Fibroblast of peridontal ligament (primary cell): ENCODE results near the gene KANTR.

Experiments
- DNase-seq: peaks from one replicate; pipeline ENCODE4 v3.0.0-alpha.2; 2010; ENCODE audit errors: extremely low read depth

Gene KANTR

GRCh38 chrX:53093748-53094581, at the start of gene KANTR:
KANTR (plus strand) TSS chrX:53094142; CDS start chrX:53124273, 30,131 bp downstream.
- DNase-seq = peak; percentile 92

GRCh38 chrX:53044995-53045394, 48.9 kb upstream of the KANTR start:
- no peak for DNase-seq

GRCh38 chrX:53047228-53047627, 46.7 kb upstream of the KANTR start:
- peak; percentile 17 for DNase-seq

- peak; percentile 59 for DNase-seq
These were observed 45.5 kb upstream of the KANTR start, which contains the start of gene GPR173 for GRCh38 chrX:53048169-53049126. GPR173 (plus strand) TSS chrX:53048789; CDS start chrX:53076622, 27,833 bp downstream.

GRCh38 chrX:53049127-53049517, 44.8 kb upstream of the KANTR start:
- DNase-seq = no peak

GRCh38 chrX:53050841-53051240, 43.1 kb upstream of the KANTR start:
- no peak for DNase-seq

- no peak for DNase-seq
These were observed 38.6 kb upstream of the KANTR start for GRCh38 chrX:53055244-53055849.

GRCh38 chrX:53056292-53056691, 37.6 kb upstream of the KANTR start:
- DNase-seq = no peak

GRCh38 chrX:53065104-53065503, 28.8 kb upstream of the KANTR start:
- DNase-seq = no peak

- no peak for DNase-seq
These were observed 22.9 kb upstream of the KANTR start for GRCh38 chrX:53071064-53071463.

GRCh38 chrX:53071604-53072417, 22.1 kb upstream of the KANTR start:
- DNase-seq = peak; percentile 57

- no peak for DNase-seq
These were observed 21.4 kb upstream of the KANTR start for GRCh38 chrX:53072418-53073114.

GRCh38 chrX:53073115-53073586, 20.8 kb upstream of the KANTR start:
- DNase-seq = no peak

- DNase-seq = no peak
These were observed 18.9 kb upstream of the KANTR start for GRCh38 chrX:53075011-53075410.

- DNase-seq = no peak
These were observed 17.3 kb upstream of the KANTR start for GRCh38 chrX:53076671-53077070.

- no peak for DNase-seq
These were observed 16.4 kb upstream of the KANTR start for GRCh38 chrX:53077207-53078197.

GRCh38 chrX:53078943-53079342, 15.0 kb upstream of the KANTR start:
- no peak for DNase-seq

GRCh38 chrX:53080628-53081580, 13.0 kb upstream of the KANTR start:
- DNase-seq = peak; percentile 35
